GM12872 (cell line): ENCODE measurements around the gene FIGLA.

Source experiments
- CTCF ChIP-seq: IDR thresholded peaks from 3 replicates; pipeline ENCODE4 v1.5.1; 2011; ENCODE audit warnings: low read depth, mild to moderate bottlenecking, low read length, moderate library complexity; ENCODE audit not compliant: insufficient read depth

Gene FIGLA

DNA sequence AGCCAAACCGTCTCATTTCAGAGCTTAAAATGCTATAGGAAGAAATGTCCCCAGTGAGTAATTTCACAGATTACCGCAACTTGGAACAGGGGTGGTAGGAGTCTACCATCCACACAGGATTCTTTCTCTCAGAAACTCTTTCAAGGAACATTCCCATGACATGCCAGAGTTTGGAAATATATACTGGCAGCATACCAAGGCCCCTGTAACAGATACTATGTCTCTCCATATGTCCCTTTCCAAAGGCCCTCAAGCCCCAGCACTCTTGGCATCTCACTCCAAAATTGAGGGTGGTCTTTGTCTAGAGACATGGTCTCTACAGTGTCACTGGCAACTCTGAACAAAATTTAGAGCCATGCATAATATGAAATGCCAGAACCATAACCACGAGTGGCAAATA, 11.0 kb downstream of the FIGLA start:
- TF ChIP-seq CTCF, result no peak

DNA sequence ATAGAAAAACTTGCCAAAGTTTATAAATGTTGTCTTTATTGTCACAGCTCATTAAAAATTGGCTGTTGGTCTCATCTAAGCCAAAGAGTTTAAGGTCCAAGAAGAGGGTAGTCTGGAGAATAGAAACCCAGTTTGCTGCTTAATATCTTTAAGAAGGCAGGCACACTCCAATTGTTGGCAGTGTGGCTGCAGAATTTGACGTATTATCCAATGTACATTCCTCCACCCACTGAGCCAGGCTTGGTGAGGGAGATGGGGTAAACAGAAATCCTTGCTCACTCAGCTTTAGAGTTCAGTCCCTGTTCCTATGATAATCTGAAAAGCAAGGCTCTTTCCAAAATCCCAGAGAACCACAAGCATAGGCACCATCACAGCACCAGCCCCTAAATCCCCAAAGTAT, 11.8 kb downstream of the FIGLA start:
- no peak for TF ChIP-seq CTCF

DNA sequence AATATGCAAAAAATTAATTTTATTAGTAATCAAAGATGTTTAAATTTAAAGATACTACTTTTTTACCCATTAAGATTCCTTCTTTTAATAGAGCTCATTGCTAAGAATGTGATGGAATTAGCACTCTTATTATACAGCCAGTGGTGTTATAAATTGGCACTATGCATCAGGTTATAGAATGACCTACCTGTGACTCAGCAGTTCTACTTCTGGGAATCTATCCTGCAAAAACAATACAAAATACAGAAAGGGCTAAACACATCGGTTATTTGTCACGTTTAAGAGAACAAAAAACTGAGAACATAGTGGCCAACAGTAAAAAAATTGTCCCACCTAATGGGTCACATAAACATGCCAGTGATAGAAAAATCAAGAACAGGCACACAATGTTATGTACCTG, 13.0 kb downstream of the FIGLA start:
- no peak for TF ChIP-seq CTCF

DNA sequence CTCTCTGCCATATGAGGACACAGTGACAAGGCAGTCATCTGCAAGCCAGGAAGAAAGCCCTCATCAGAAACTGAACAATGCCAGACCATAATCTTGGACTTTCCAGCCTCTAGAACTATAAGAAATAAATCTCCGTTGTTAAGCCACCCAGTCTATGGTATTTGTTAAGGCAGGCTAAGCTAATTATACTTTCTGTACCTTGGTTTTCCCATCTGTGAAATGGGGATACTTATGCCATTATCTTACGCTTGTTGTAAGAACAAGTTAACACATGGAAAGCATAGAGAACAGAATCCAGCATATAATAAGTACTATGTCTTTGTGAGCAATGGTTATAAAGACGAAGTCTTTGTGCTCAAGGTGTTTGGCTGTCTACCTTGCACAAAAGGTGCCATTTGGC, 14.2 kb downstream of the FIGLA start:
- TF ChIP-seq CTCF, result no peak

DNA sequence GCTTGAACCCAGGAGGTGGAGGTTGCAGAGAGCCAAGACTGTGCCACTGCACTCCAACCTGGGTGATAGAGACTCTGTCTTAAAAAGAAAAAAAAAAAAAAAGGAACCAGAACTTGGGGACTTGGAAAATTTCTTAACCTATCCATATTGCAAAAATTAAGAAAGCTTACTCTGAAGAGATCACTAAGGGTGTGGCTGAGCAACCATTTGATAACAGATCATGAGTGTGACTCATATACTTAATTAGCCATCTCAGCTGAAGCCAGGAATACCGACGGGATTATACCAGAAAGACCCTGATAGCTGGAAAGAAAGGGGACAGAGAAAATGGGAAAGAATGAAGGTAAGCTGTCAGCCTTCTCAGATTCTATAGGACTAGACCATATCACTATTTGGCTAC, 15.3 kb downstream of the FIGLA start:
- TF ChIP-seq CTCF, result no peak

GRCh38 chr2:70772486-70773155, 17.8 kb downstream of the FIGLA start:
- no peak for TF ChIP-seq CTCF

- no peak for TF ChIP-seq CTCF
Measured at GRCh38 chr2:70771446-70771845, 19.0 kb downstream of the FIGLA start.
